MM.1S (cell line): ENCODE data around the gene PLEKHA1.

Experiments
- DNase-seq: peaks from one replicate; pipeline ENCODE4 v3.0.0-alpha.2; 2015
- H2AFZ ChIP-seq: fragments of 300-600 bp; sonication (generic); 2 replicates; pipeline ENCODE4 v1.6.0; 2016; ENCODE audit warnings: antibody characterized with exemption, low read length
- H3F3A ChIP-seq: fragments of 300-600 bp; sonication (generic); 2 replicates; pipeline ENCODE4 v1.6.1; 2016; ENCODE audit warnings: mild to moderate bottlenecking, antibody characterized with exemption, low read length, moderate library complexity, mixed read lengths; ENCODE audit not compliant: insufficient read depth
- H3K27ac ChIP-seq: fragments of 300-600 bp; sonication (generic); 2 replicates; pipeline ENCODE4 v1.5.1; 2016; ENCODE audit warnings: mild to moderate bottlenecking, low read length
- H3K27me3 ChIP-seq: fragments of 300-600 bp; sonication (generic); replicated peaks from 2 replicates; pipeline ENCODE4 v1.6.0; 2016; ENCODE audit warnings: low read length; ENCODE audit not compliant: insufficient read depth
- H3K36me3 ChIP-seq: fragments of 300-600 bp; sonication (generic); replicated peaks from 2 replicates; pipeline ENCODE4 v1.6.1; 2016; ENCODE audit warnings: mild to moderate bottlenecking, low read length, mixed read lengths; ENCODE audit not compliant: insufficient read depth
- H3K4me1 ChIP-seq: fragments of 300-600 bp; sonication (generic); 2 replicates; pipeline ENCODE4 v1.6.1; 2016; ENCODE audit warnings: low read length, mixed read lengths
- H3K4me2 ChIP-seq: fragments of 300-600 bp; sonication (generic); 2 replicates; pipeline ENCODE4 v1.6.0; 2016; ENCODE audit warnings: low read depth, low read length
- H3K4me3 ChIP-seq: fragments of 300-600 bp; sonication (generic); 2 replicates; pipeline ENCODE4 v1.5.1; 2016; ENCODE audit warnings: low read length, mixed read lengths
- H3K79me2 ChIP-seq: fragments of 300-600 bp; sonication (generic); 2 replicates; pipeline ENCODE4 v1.6.1; 2016; ENCODE audit warnings: mixed run types, low read length, mixed read lengths
- H3K9ac ChIP-seq: fragments of 300-600 bp; sonication (generic); 2 replicates; pipeline ENCODE4 v1.6.1; 2016; ENCODE audit warnings: low read length, mixed read lengths
- H3K9me2 ChIP-seq: fragments of 300-600 bp; sonication (generic); replicated peaks from 2 replicates; pipeline ENCODE4 v1.6.1; 2016; ENCODE audit warnings: mild to moderate bottlenecking, low read length, mixed read lengths; ENCODE audit not compliant: insufficient read depth
- H3K9me3 ChIP-seq: fragments of 300-600 bp; sonication (generic); replicated peaks from 2 replicates; pipeline ENCODE4 v1.6.1; 2016; ENCODE audit warnings: mild to moderate bottlenecking, low read length, mixed read lengths; ENCODE audit not compliant: insufficient read depth
- H4K20me1 ChIP-seq: fragments of 300-600 bp; sonication (generic); 2 replicates; pipeline ENCODE4 v1.6.1; 2016; ENCODE audit warnings: mild to moderate bottlenecking, low read length, moderate library complexity, mixed read lengths; ENCODE audit not compliant: insufficient read depth
- EZH2 ChIP-seq: fragments of 300-600 bp; sonication (generic); optimal IDR thresholded peaks from 2 replicates; pipeline ENCODE3; 2017; ENCODE audit warnings: low read depth, mild to moderate bottlenecking, antibody characterized with exemption, low read length, mixed read lengths
- EZH2phosphoT487 ChIP-seq: fragments of 300-600 bp; sonication (generic); IDR thresholded peaks from 2 replicates; pipeline ENCODE4 v1.6.1; 2018; ENCODE audit warnings: antibody characterized with exemption, low read length
- TF ChIP-seq, protein P1 (sequence below): fragments of 300-600 bp; sonication (generic); IDR thresholded peaks from 2 replicates; pipeline ENCODE4 v1.5.1; 2016; ENCODE audit warnings: antibody characterized with exemption, low read length, mixed read lengths

PLEKHA1 gene

DNA sequence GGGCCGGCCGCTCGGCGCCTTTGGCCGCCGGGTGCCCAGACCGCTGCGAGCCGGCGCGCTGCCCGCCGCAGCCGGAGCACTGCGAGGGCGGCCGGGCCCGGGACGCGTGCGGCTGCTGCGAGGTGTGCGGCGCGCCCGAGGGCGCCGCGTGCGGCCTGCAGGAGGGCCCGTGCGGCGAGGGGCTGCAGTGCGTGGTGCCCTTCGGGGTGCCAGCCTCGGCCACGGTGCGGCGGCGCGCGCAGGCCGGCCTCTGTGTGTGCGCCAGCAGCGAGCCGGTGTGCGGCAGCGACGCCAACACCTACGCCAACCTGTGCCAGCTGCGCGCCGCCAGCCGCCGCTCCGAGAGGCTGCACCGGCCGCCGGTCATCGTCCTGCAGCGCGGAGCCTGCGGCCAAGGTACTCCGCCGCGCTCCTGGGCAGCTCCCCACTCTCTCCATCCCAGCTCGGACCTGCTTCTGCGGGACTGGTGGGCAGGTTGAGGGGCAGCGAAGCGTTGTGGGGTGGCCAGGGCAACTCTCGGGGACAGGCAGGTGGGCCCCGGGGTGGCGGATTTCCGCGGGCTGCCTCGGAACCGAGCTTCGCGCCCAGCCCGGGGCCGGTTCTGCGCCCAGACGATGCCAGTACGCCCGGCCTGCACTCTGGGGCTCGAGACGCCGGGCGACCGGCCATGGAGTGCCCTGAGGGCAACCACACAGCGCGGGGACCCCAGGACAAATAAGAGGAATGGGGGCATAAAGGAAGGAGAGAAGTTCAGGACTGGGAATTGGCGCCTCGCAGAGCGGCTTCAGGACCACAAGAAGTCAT, 87.4 kb downstream of the PLEKHA1 start:
- Histone ChIP-seq H3K4me3 (no peak overlapping the region), H3K36me3 (no peaks in the 10 kb centered on the region), H3K9me2 (no peaks in the 10 kb centered on the region), H3K27me3 (peaks cover 4% of the 10 kb centered on the region; the same call in 1 of the 2 replicates), H3F3A (no peaks in the 10 kb centered on the region), H4K20me1 (no peaks in the 10 kb centered on the region), H3K9ac (no peak overlapping the region), H3K27ac (no peak overlapping the region), H3K79me2 (no peaks in the 10 kb centered on the region), H3K4me2 (no peak overlapping the region), H3K4me1 (no peaks in the 10 kb centered on the region), H3K9me3 (no peaks in the 10 kb centered on the region), H2AFZ (no peak overlapping the region)
- TF ChIP-seq, protein P1, sequence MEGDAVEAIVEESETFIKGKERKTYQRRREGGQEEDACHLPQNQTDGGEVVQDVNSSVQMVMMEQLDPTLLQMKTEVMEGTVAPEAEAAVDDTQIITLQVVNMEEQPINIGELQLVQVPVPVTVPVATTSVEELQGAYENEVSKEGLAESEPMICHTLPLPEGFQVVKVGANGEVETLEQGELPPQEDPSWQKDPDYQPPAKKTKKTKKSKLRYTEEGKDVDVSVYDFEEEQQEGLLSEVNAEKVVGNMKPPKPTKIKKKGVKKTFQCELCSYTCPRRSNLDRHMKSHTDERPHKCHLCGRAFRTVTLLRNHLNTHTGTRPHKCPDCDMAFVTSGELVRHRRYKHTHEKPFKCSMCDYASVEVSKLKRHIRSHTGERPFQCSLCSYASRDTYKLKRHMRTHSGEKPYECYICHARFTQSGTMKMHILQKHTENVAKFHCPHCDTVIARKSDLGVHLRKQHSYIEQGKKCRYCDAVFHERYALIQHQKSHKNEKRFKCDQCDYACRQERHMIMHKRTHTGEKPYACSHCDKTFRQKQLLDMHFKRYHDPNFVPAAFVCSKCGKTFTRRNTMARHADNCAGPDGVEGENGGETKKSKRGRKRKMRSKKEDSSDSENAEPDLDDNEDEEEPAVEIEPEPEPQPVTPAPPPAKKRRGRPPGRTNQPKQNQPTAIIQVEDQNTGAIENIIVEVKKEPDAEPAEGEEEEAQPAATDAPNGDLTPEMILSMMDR, result no peak
- TF ChIP-seq EZH2phosphoT487 (no peak), EZH2 (no peak)
- DNase-seq, result no peak

DNA sequence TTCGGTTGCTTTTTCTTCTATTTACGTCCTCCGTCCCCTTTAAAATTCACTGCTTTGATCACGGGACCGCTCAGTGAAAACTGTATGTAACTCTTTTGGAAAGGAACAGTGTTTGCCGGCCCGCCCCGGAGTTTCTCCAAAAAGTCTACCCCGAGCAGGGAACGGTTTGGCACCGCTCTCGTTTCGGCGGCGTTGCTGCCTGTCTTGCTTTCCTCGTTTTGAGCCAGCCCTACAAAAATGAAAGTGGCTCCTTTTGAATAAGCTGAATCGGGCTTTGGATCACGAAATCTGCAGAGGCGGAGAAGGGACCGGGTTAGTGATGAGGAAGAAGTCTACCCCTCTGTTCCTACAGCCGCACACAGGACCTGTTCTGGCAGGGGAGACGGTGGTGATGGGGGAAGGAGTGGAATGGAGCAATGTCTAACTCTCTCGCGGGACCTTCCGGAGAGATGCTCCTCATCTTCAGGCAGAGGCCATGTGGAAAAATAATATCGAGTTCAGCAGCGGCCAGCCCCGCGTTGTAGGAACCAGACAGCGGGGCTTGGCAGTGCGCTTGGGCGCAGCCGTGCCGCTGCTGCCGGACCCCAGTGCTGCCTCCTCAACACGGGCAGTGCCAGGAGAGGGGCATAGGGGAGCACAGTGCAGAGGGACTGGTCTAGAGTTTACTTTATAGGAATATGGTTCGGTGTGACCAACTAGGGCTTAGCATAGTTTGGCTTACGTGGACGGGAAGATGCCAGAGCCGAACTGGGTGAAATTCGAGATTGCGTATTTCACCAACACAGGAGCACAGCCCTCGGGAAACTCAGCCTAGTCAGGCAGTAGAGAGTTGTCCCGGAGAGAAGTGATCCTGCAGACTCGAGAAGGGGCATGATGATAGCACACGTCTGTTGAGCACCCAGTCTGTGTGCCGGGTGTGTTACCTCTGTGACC, 88.3 kb downstream of the PLEKHA1 start:
- no peak for DNase-seq
- Histone ChIP-seq H2AFZ (no peak overlapping the region), H3K9me2 (no peaks in the 10 kb centered on the region), H3K27me3 (peaks cover 4% of the 10 kb centered on the region; the same call in 1 of the 2 replicates), H3K27ac (no peak overlapping the region), H3K4me3 (no peak overlapping the region), H3K9me3 (no peaks in the 10 kb centered on the region), H3F3A (no peaks in the 10 kb centered on the region), H3K4me2 (no peak overlapping the region), H3K36me3 (no peaks in the 10 kb centered on the region), H3K79me2 (no peaks in the 10 kb centered on the region), H3K4me1 (no peaks in the 10 kb centered on the region), H3K9ac (no peak overlapping the region), H4K20me1 (no peaks in the 10 kb centered on the region)
- TF ChIP-seq EZH2phosphoT487 (no peak), EZH2 (no peak)
- TF ChIP-seq, protein P1, result no peak

GRCh38 chr10:122463466-122464249, 89.2 kb downstream of the PLEKHA1 start:
- Histone ChIP-seq H3K79me2 (no peaks in the 10 kb centered on the region), H3K4me1 (no peaks in the 10 kb centered on the region), H3K9ac (no peak overlapping the region), H3K4me3 (no peak overlapping the region), H3F3A (no peaks in the 10 kb centered on the region), H3K9me3 (no peaks in the 10 kb centered on the region), H3K27me3 (peaks cover 4% of the 10 kb centered on the region; the same call in 1 of the 2 replicates), H3K36me3 (no peaks in the 10 kb centered on the region), H4K20me1 (no peaks in the 10 kb centered on the region), H3K4me2 (no peak overlapping the region), H3K9me2 (no peaks in the 10 kb centered on the region), H2AFZ (no peak overlapping the region), H3K27ac (no peak overlapping the region)
- TF ChIP-seq EZH2phosphoT487, result no peak
- DNase-seq, result no peak
